Fibroblast of the aortic adventitia (primary cell): Measurements from ENCODE around the gene BORCS8. TPM values are rescaled to one million over a fixed set of nuclear protein-coding genes. Genes with fewer than 3 reads are reported as not detected.
"Not testable (repeated sequence)": the region's sequence is repeated elsewhere in the genome, so short reads cannot be mapped to it uniquely, and the experiment has no call there.

Experiments
- DNase-seq: peaks from one replicate; pipeline ENCODE4 v3.0.0-alpha.2; 2010; ENCODE audit warnings: low read depth
- H3K4me3 ChIP-seq: 2 replicates; pipeline ENCODE4 v1.5.1; 2011; ENCODE audit warnings: low read depth, mild to moderate bottlenecking, control low read depth, low read length, moderate library complexity
- total RNA-seq: library from RNA; depleted of rRNA; stranded (reverse); fragments of >200 nt; gene quantifications from 2 replicates; pipeline ENCODE4 v1.2.3, GENCODE V29; 2012; ENCODE audit warnings: low replicate concordance
- TF ChIP-seq, protein P1 (sequence below): IDR thresholded peaks from 2 replicates; pipeline ENCODE4 v1.5.1; 2011; ENCODE audit warnings: mild to moderate bottlenecking, low read length, control low read depth, inconsistent platforms; ENCODE audit not compliant: insufficient read depth

The BORCS8 gene
- total RNA-seq, 1 donor: 13.8 TPM

DNA sequence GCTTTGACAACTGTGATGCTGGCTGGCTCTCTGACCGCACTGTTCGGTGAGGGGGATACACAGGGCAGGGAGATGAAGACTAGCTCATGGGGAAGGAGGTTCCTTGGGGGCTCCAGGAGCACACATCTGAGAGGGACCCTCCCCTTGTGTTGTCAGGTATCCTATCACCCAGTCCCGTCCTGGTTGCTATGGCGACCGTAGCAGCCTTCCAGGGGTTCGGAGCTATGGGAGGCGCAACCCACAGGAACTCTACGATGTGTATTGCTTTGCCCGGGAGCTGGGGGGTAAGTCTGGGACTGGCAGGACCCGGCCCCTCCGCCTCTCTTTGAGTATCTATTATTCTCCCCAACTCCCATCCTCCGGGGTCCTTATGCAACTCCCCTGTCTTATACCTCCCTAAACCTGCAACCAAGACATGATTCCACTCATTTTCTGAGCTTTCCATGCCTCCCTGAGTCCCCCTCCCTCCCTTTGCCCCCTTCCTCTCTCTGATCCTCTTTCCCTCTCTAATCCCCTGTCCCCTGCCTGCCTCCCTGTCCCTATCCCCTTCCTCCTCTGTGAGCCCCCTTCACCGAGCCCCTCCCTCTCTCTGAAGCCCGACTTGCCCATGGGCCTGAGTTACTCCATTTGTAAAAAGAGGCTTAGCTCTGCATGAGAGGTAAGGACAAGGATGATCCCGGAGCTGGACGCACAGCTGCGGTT lies 32.3 kb upstream of the BORCS8 start:
- no peak for DNase-seq
- H3K4me3 ChIP-seq: no peak overlapping the region
- TF ChIP-seq, protein P1, sequence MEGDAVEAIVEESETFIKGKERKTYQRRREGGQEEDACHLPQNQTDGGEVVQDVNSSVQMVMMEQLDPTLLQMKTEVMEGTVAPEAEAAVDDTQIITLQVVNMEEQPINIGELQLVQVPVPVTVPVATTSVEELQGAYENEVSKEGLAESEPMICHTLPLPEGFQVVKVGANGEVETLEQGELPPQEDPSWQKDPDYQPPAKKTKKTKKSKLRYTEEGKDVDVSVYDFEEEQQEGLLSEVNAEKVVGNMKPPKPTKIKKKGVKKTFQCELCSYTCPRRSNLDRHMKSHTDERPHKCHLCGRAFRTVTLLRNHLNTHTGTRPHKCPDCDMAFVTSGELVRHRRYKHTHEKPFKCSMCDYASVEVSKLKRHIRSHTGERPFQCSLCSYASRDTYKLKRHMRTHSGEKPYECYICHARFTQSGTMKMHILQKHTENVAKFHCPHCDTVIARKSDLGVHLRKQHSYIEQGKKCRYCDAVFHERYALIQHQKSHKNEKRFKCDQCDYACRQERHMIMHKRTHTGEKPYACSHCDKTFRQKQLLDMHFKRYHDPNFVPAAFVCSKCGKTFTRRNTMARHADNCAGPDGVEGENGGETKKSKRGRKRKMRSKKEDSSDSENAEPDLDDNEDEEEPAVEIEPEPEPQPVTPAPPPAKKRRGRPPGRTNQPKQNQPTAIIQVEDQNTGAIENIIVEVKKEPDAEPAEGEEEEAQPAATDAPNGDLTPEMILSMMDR: no peak

DNA sequence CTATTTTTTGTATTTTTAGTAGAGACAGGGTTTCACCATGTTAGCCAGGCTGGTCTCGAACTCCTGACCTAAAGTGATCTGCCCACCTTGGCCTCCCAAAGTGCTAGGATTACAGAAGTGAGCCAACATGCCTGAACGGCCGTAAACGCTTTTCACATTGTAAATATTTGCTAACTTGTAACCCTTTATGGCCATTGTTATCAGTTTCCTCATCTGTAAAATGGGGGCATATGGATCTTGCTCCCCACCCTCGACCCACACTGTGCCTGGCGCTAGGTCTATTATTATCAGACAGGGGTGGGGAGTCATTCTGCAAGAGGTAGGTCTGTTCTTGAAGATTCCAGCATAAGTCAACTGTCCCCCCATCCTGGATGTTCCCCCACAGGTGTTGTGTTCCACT lies 31.7 kb upstream of the BORCS8 start:
- DNase-seq: no peak
- TF ChIP-seq, protein P1: no peak

GRCh38 chr19:19223060-19223459 lies 31.1 kb upstream of the BORCS8 start:
- H3K4me3 ChIP-seq: no peak overlapping the region
- DNase-seq: no peak
- TF ChIP-seq, protein P1: no peak

More for the DNA sequence above, 31.7 kb upstream of the BORCS8 start:
- H3K4me3 ChIP-seq: no peak overlapping the region

GRCh38 chr19:19221000-19221399 lies 29.0 kb upstream of the BORCS8 start:
- DNase-seq, H3K4me3 ChIP-seq: not testable (repeated sequence)

DNA sequence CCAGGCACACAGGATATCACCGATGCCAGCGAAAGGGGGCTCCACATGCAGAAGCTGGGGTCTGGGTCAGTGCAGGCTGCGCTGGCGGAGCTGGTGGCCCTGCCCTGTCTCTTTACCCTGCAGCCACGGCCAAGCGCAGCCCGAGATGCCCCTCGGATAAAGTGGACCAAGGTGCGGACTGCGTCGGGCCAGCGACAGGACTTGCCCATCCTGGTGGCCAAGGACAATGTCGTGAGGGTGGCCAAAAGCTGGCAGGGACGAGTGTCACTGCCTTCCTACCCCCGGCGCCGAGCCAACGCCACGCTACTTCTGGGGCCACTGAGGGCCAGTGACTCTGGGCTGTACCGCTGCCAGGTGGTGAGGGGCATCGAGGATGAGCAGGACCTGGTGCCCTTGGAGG lies 27.0 kb upstream of the BORCS8 start:
- TF ChIP-seq, protein P1: no peak
- DNase-seq: no peak

DNA sequence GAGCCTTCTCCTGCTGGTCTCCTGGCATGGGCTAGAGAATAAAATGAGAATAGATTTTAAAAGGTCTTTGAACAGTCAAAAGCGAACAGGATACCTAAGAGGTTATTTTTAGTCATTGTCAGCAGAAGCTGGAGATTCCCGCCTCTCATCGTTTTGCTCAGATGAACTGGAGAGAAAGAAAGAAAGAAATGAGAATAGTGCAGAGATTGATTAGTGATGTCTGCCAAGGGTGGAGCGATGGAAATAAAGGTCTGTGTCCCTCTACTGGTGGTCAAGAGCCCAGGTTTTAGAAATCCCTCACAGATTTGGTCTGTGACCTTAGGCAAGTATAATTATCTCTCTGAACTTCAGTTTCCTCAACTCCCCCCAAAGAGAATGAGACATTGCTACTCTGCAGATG lies 25.1 kb upstream of the BORCS8 start:
- no peak overlapping the region for H3K4me3 ChIP-seq
- peak; percentile 30 for DNase-seq
- TF ChIP-seq, protein P1: no peak

More for the DNA sequence above, 27.0 kb upstream of the BORCS8 start:
- no peak overlapping the region for H3K4me3 ChIP-seq

GRCh38 chr19:19215792-19216191 lies 23.8 kb upstream of the BORCS8 start:
- no peak overlapping the region for H3K4me3 ChIP-seq
- DNase-seq: no peak
- TF ChIP-seq, protein P1: no peak
